Tibial nerve (tissue), 3 donors: Measurements from ENCODE around the gene LRRC37B.

ENCODE experiments used
- POLR2A ChIP-seq, 2 donors: fragments of 450-650 bp; IDR thresholded peaks; one replicate each; pipeline ENCODE4 v1.6.1; 2017; ENCODE audit warnings: antibody characterized with exemption in 2 of 2, mild to moderate bottlenecking in 2 of 2, moderate library complexity in 2 of 2
- TF ChIP-seq, protein P1 (sequence below), 5 experiments: fragments of 200-600 bp in 3 of 5; fragments of 450-650 bp in 2 of 5; sonication (generic) in 3 of 5; IDR thresholded peaks; one replicate each; pipeline ENCODE4 v1.5.1; 2016 to 2019; ENCODE audit warnings: antibody characterized with exemption in 5 of 5, mild to moderate bottlenecking in 3 of 5, moderate library complexity in 2 of 5

DNA sequence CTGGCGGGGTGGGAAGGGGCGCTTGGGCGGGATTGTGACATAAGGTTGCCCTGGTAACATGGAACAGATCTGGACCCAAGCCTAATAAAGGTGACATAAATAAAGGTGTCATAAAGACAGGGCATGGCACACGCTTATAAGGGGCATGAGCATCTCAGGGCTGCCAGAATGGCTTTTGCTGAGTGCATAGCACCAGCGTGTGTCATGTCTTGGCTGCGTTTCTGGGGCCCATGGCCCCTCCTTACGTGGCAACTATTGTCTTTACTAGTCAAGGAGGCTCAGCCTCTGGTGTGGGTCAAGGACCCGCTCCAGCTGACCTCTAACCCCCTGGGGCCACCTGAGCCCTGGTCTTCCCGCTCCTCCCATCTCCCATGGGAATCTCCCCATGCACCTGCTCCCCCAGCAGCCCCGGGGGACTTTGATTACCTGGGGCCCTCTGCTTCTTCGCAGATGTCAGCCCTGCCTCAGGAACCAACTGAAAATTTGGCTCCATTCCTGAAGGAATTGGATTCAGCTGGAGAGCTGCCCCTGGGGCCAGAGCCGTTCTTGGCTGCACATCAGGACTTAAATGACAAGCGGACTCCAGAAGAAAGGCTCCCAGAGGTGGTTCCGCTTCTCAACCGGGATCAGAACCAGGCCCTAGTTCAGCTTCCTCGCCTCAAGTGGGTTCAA, 13.9 kb downstream of the LRRC37B start:
- TF ChIP-seq, protein P1, sequence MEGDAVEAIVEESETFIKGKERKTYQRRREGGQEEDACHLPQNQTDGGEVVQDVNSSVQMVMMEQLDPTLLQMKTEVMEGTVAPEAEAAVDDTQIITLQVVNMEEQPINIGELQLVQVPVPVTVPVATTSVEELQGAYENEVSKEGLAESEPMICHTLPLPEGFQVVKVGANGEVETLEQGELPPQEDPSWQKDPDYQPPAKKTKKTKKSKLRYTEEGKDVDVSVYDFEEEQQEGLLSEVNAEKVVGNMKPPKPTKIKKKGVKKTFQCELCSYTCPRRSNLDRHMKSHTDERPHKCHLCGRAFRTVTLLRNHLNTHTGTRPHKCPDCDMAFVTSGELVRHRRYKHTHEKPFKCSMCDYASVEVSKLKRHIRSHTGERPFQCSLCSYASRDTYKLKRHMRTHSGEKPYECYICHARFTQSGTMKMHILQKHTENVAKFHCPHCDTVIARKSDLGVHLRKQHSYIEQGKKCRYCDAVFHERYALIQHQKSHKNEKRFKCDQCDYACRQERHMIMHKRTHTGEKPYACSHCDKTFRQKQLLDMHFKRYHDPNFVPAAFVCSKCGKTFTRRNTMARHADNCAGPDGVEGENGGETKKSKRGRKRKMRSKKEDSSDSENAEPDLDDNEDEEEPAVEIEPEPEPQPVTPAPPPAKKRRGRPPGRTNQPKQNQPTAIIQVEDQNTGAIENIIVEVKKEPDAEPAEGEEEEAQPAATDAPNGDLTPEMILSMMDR (IDR thresholded peaks at IDR 0.05) = no peak
- no peak for TF ChIP-seq POLR2A (IDR thresholded peaks at IDR 0.05)
